Vagina (tissue), 2 donors: Measurements from ENCODE around the gene FAM171A1.

ENCODE experiments used
- CTCF ChIP-seq, 3 experiments: fragments of 450-650 bp in 2 of 3; fragments of 200-600 bp in 1 of 3; sonication (generic) in 1 of 3; IDR thresholded peaks; one replicate each; pipeline ENCODE4 v1.5.1; 2017 to 2019; ENCODE audit warnings: antibody characterized with exemption in 3 of 3, mild to moderate bottlenecking in 2 of 3, moderate library complexity in 2 of 3
- POLR2A ChIP-seq, 2 donors: fragments of 450-650 bp; IDR thresholded peaks; one replicate each; pipeline ENCODE4 v1.6.1; 2017; ENCODE audit warnings: antibody characterized with exemption in 2 of 2, mild to moderate bottlenecking in 2 of 2, moderate library complexity in 2 of 2
- POLR2AphosphoS5 ChIP-seq, 2 donors: sonication (generic); formaldehyde crosslinking; IDR thresholded peaks; one replicate each; pipeline ENCODE4 v1.9.0; 2017; ENCODE audit warnings: antibody characterized with exemption in 2 of 2, mild to moderate bottlenecking in 2 of 2, low read depth in 1 of 2; ENCODE audit not compliant: insufficient read depth in 1 of 2

- no peak for TF ChIP-seq CTCF (IDR thresholded peaks at IDR 0.05)
- no peak for TF ChIP-seq POLR2A (IDR thresholded peaks at IDR 0.05)
- TF ChIP-seq POLR2AphosphoS5 (IDR thresholded peaks at IDR 0.05; ENCODE audit: insufficient read depth in 1 of 2, low read depth in 1 of 2): no peak
Observed at GRCh38 chr10:15344876-15345285, 26.2 kb downstream of the FAM171A1 start.
